Globus pallidus (tissue), 1 donor: ENCODE measurements around the gene INPP1.
"Not testable (repeated sequence)": the region's sequence is repeated elsewhere in the genome, so short reads cannot be mapped to it uniquely, and the experiment has no call there.

Experiments
- DNase-seq: peaks from one replicate; pipeline ENCODE4 v3.0.0-alpha.2; 2015; ENCODE audit warnings: low spot score

The INPP1 gene

GRCh38 chr2:190333928-190334327, 9.5 kb upstream of the INPP1 start:
- no peak for DNase-seq

GRCh38 chr2:190334479-190335224, 8.7 kb upstream of the INPP1 start:
- DNase-seq, result no peak

GRCh38 chr2:190335225-190335559, 8.2 kb upstream of the INPP1 start:
- no peak for DNase-seq

- not testable (repeated sequence) for DNase-seq
Measured at GRCh38 chr2:190335584-190335983, 7.8 kb upstream of the INPP1 start.

GRCh38 chr2:190336420-190336819, 7.0 kb upstream of the INPP1 start:
- DNase-seq, result no peak

- DNase-seq, result no peak
Measured at GRCh38 chr2:190338453-190338852, 4.9 kb upstream of the INPP1 start.

GRCh38 chr2:190339394-190339793, 4.0 kb upstream of the INPP1 start:
- DNase-seq, result no peak

- DNase-seq, result no peak
Measured at GRCh38 chr2:190340369-190340768, 3.0 kb upstream of the INPP1 start.

GRCh38 chr2:190342611-190343010, 778 bp upstream of the INPP1 start:
- DNase-seq, result no peak

- DNase-seq, result no peak
Measured at GRCh38 chr2:190343089-190343535, 277 bp upstream of the INPP1 start.

- DNase-seq, result peak; percentile 82
Measured at GRCh38 chr2:190344276-190344827, 963 bp downstream of the INPP1 start.

- peak; percentile 67 for DNase-seq
Measured at GRCh38 chr2:190350371-190350770, 7.0 kb downstream of the INPP1 start.

- no peak for DNase-seq
Measured at GRCh38 chr2:190351955-190352354, 8.6 kb downstream of the INPP1 start.

GRCh38 chr2:190352668-190353536, 9.5 kb downstream of the INPP1 start:
- DNase-seq, result peak; percentile 76

GRCh38 chr2:190353537-190353899, 10.1 kb downstream of the INPP1 start:
- no peak for DNase-seq

GRCh38 chr2:190354003-190354690, 10.8 kb downstream of the INPP1 start:
- DNase-seq, result peak; percentile 63

- no peak for DNase-seq
Measured at GRCh38 chr2:190355968-190356644, 12.7 kb downstream of the INPP1 start.

- DNase-seq, result no peak
Measured at GRCh38 chr2:190357600-190357999, 14.2 kb downstream of the INPP1 start.

GRCh38 chr2:190358655-190359448, 15.5 kb downstream of the INPP1 start:
- DNase-seq, result not testable (repeated sequence)

GRCh38 chr2:190360561-190360960, 17.2 kb downstream of the INPP1 start:
- peak; percentile 30 for DNase-seq

GRCh38 chr2:190360965-190361364, 17.6 kb downstream of the INPP1 start:
- DNase-seq, result no peak
